HG02759 (cell line): ENCODE data around the gene ROBO2.

Experiments
- ATAC-seq: cut with Tn5 transposase; IDR thresholded peaks from one replicate; pipeline ENCODE4 v1.9.1; 2021; ENCODE audit warnings: mild to moderate bottlenecking, moderate library complexity; ENCODE audit not compliant: unreplicated experiment

Gene ROBO2

GRCh38 chr3:77039606-77040171 is at the start of gene ROBO2:
TSS of gene ROBO2 (plus strand) at chr3:77040099. CDS start at chr3:77040786, 687 bp downstream.
- ATAC-seq, result no peak

GRCh38 chr3:76990606-76991005 is 49.3 kb upstream of the ROBO2 start:
- no peak for ATAC-seq

GRCh38 chr3:76991165-76991564 is 48.7 kb upstream of the ROBO2 start:
- ATAC-seq, result no peak

GRCh38 chr3:76997733-76998132 is 42.2 kb upstream of the ROBO2 start:
- ATAC-seq, result no peak

GRCh38 chr3:76998555-76998954 is 41.3 kb upstream of the ROBO2 start:
- no peak for ATAC-seq

GRCh38 chr3:77001062-77001701 is 38.7 kb upstream of the ROBO2 start:
- no peak for ATAC-seq

- no peak for ATAC-seq
Measured at GRCh38 chr3:77014226-77014625, 25.7 kb upstream of the ROBO2 start.

- ATAC-seq, result no peak
Measured at GRCh38 chr3:77025471-77025870, 14.4 kb upstream of the ROBO2 start.

- ATAC-seq, result no peak
Measured at GRCh38 chr3:77026904-77027634, 12.8 kb upstream of the ROBO2 start.

- no peak for ATAC-seq
Measured at GRCh38 chr3:77028005-77028404, 11.9 kb upstream of the ROBO2 start.

GRCh38 chr3:77038468-77038929 is 1.4 kb upstream of the ROBO2 start:
- ATAC-seq, result peak; percentile 77

GRCh38 chr3:77038930-77039605 is 831 bp upstream of the ROBO2 start:
- ATAC-seq, result no peak

- no peak for ATAC-seq
Measured at GRCh38 chr3:77040216-77040615, 317 bp downstream of the ROBO2 start.

- no peak for ATAC-seq
Measured at GRCh38 chr3:77040926-77041722, 1.2 kb downstream of the ROBO2 start.

GRCh38 chr3:77041811-77042210 is 1.9 kb downstream of the ROBO2 start:
- no peak for ATAC-seq

GRCh38 chr3:77042343-77042742 is 2.4 kb downstream of the ROBO2 start:
- no peak for ATAC-seq

GRCh38 chr3:77042882-77043281 is 3.0 kb downstream of the ROBO2 start:
- ATAC-seq, result no peak

GRCh38 chr3:77045686-77046085 is 5.8 kb downstream of the ROBO2 start:
- ATAC-seq, result no peak

GRCh38 chr3:77048186-77048585 is 8.3 kb downstream of the ROBO2 start:
- no peak for ATAC-seq

GRCh38 chr3:77051591-77051990 is 11.7 kb downstream of the ROBO2 start:
- ATAC-seq, result no peak

- no peak for ATAC-seq
Measured at GRCh38 chr3:77052051-77052501, 12.2 kb downstream of the ROBO2 start.
